Liver (tissue), 9 donors: ENCODE data around the gene SMPD3. TPM values are rescaled to one million over a fixed set of nuclear protein-coding genes. Genes with fewer than 3 reads are reported as not detected.

ENCODE experiments used
- DNase-seq: peaks from one replicate; pipeline ENCODE4 v3.0.0-alpha.2; 2017; ENCODE audit warnings: low spot score
- H3K27ac ChIP-seq, 2 donors: one replicate each; pipeline ENCODE4 v1.7.0; 2013; ENCODE audit warnings: inconsistent platforms in 2 of 2, low read length in 2 of 2, control low read depth in 1 of 2, low read depth in 1 of 2, mild to moderate bottlenecking in 1 of 2
- H3K27me3 ChIP-seq, 4 donors: one replicate each; pipeline versions ENCODE4 v1.6.1 to v1.7.0; 2013; ENCODE audit warnings: low read length in 3 of 4, inconsistent platforms in 1 of 4, mild to moderate bottlenecking in 1 of 4, moderate library complexity in 1 of 4; ENCODE audit not compliant: control insufficient read depth in 4 of 4, insufficient read depth in 4 of 4
- H3K36me3 ChIP-seq, 4 donors: one replicate each; pipeline versions ENCODE4 v1.6.1 to v1.7.0; 2013; ENCODE audit warnings: low read length in 3 of 4, mild to moderate bottlenecking in 3 of 4, low read depth in 1 of 4, moderate library complexity in 1 of 4; ENCODE audit not compliant: control insufficient read depth in 4 of 4, insufficient read depth in 3 of 4
- H3K4me1 ChIP-seq, 4 donors: one replicate each; pipeline versions ENCODE4 v1.6.1 to v1.7.0; 2013; ENCODE audit warnings: low read length in 3 of 4, mild to moderate bottlenecking in 3 of 4, moderate library complexity in 1 of 4; ENCODE audit not compliant: control insufficient read depth in 4 of 4, insufficient read depth in 4 of 4
- H3K4me3 ChIP-seq, 3 donors: one replicate each; pipeline versions ENCODE4 v1.6.1 to v1.7.0; 2013; ENCODE audit warnings: low read length in 3 of 3, control low read depth in 1 of 3, low read depth in 1 of 3, mild to moderate bottlenecking in 1 of 3
- H3K9ac ChIP-seq, 2 donors: one replicate each; pipeline ENCODE4 v1.7.0; 2013; ENCODE audit warnings: low read length in 2 of 2, mild to moderate bottlenecking in 2 of 2, moderate library complexity in 2 of 2, control low read depth in 1 of 2, low read depth in 1 of 2
- H3K9me3 ChIP-seq, 4 donors: one replicate each; pipeline versions ENCODE4 v1.6.1 to v1.7.0; 2013; ENCODE audit warnings: low read length in 3 of 4; ENCODE audit not compliant: control insufficient read depth in 4 of 4
- ATF3 ChIP-seq: IDR thresholded peaks from 2 replicates; pipeline ENCODE4 v1.6.1; 2016; ENCODE audit warnings: antibody characterized with exemption
- CTCF ChIP-seq: fragments of 150-350 bp; IDR thresholded peaks from 2 replicates; pipeline ENCODE4 v1.5.1; 2017; ENCODE audit warnings: improper control_type of control experiment, low read depth, low read length; ENCODE audit not compliant: missing input control
- EGR1 ChIP-seq, 2 donors: IDR thresholded peaks; 2 replicates each; pipeline ENCODE4 v1.6.1; 2016 to 2018; ENCODE audit warnings: antibody characterized with exemption in 2 of 2, low read depth in 2 of 2
- FOXA1 ChIP-seq: IDR thresholded peaks from 2 replicates; pipeline ENCODE4 v1.6.1; 2016; ENCODE audit warnings: antibody characterized with exemption
- GABPA ChIP-seq, 2 donors: IDR thresholded peaks in 1 of 2; conservative IDR thresholded peaks in 1 of 2; 2 replicates each; pipeline ENCODE4 v1.6.1; 2016; ENCODE audit warnings: antibody characterized with exemption in 2 of 2, mild to moderate bottlenecking in 1 of 2, moderate library complexity in 1 of 2
- HNF4A ChIP-seq, 2 donors: conservative IDR thresholded peaks; 2 replicates each; pipeline ENCODE4 v1.6.1; 2016; ENCODE audit warnings: antibody characterized with exemption in 2 of 2, mild to moderate bottlenecking in 2 of 2
- HNF4G ChIP-seq: IDR thresholded peaks from 2 replicates; pipeline ENCODE4 v1.6.1; 2016; ENCODE audit warnings: antibody characterized with exemption
- JUND ChIP-seq, 2 donors: IDR thresholded peaks; 2 replicates each; pipeline ENCODE4 v1.6.1; 2016; ENCODE audit warnings: antibody characterized with exemption in 2 of 2
- NR2F2 ChIP-seq: IDR thresholded peaks from 2 replicates; pipeline ENCODE4 v1.6.1; 2016; ENCODE audit warnings: antibody characterized with exemption
- RAD21 ChIP-seq, 2 donors: IDR thresholded peaks; 2 replicates each; pipeline ENCODE4 v1.6.1; 2016; ENCODE audit warnings: antibody characterized with exemption in 2 of 2, mild to moderate bottlenecking in 2 of 2
- REST ChIP-seq: IDR thresholded peaks from 2 replicates; pipeline ENCODE4 v1.6.1; 2016; ENCODE audit warnings: antibody characterized with exemption, mild to moderate bottlenecking
- RXRA ChIP-seq, 2 donors: IDR thresholded peaks; 2 replicates each; pipeline ENCODE4 v1.6.1; 2017 to 2018; ENCODE audit warnings: antibody characterized with exemption in 2 of 2, mild to moderate bottlenecking in 1 of 2
- SP1 ChIP-seq: IDR thresholded peaks from 2 replicates; pipeline ENCODE4 v1.6.1; 2018; ENCODE audit warnings: antibody characterized with exemption, mild to moderate bottlenecking
- TAF1 ChIP-seq: conservative IDR thresholded peaks from 2 replicates; pipeline ENCODE4 v1.6.1; 2016; ENCODE audit warnings: antibody characterized with exemption, mild to moderate bottlenecking
- YY1 ChIP-seq: IDR thresholded peaks from 2 replicates; pipeline ENCODE4 v1.6.1; 2016; ENCODE audit warnings: antibody characterized with exemption, mild to moderate bottlenecking
- WGBS: extraction: QIAGEN DNeasy Blood & Tissue Kit; methylation state at CpG from one replicate; pipeline ENCODE4 v1.1.7; 2013; 5-methylcytosine and 5-hydroxymethylcytosine counted together
- polyA plus RNA-seq, 2 donors: library from polyadenylated mRNA; stranded (reverse) in 1 of 2; unstranded in 1 of 2; fragments of 200-250 nt in 1 of 2; fragments of >200 nt in 1 of 2; fragmentation: Nextera tagmentation in 1 of 2; extraction: Ambion mirVana in 1 of 2; gene quantifications; one replicate each; pipeline versions ENCODE4 v1.2.1 to v1.2.3, GENCODE V29; 2013 to 2015
- total RNA-seq, 2 donors: library from RNA; depleted of rRNA; stranded (reverse); fragments of >200 nt; gene quantifications; one replicate each; pipeline ENCODE4 v1.2.3, GENCODE V29; 2014
- donor health status: healthy.
- donor health status: healthy.
- donor health status: healthy.
- donor health status: healthy.
- donor health status: healthy.

Gene SMPD3
- total and polyA plus RNA-seq, 4 donors = 0.33 to 10.6 (median 2.7) TPM

- Histone ChIP-seq H3K27me3 (no peaks in the 10 kb centered on the region), H3K4me1 (peaks cover 3 to 12% (median 6%) of the 10 kb centered on the region in 4 donors), H3K27ac (no peak overlapping the region), H3K36me3 (no peaks in the 10 kb centered on the region), H3K9ac (no peak overlapping the region), H3K4me3 (no peak overlapping the region), H3K9me3 (no peaks in the 10 kb centered on the region)
- TF ChIP-seq SP1 (no peak), RAD21 (IDR thresholded peaks at IDR 0.05) (no peak), RXRA (IDR thresholded peaks at IDR 0.05) (no peak)
- 78% methylated on average over 5 of the region's 5 CpGs for WGBS
- no peak for DNase-seq
Observed at GRCh38 chr16:68400924-68401460, 47.3 kb downstream of the SMPD3 start.

- Histone ChIP-seq H3K4me3 (no peak overlapping the region), H3K9ac (no peak overlapping the region), H3K36me3 (no peaks in the 10 kb centered on the region), H3K9me3 (no peaks in the 10 kb centered on the region), H3K27ac (no peak overlapping the region), H3K4me1 (peaks cover 3 to 14% (median 9%) of the 10 kb centered on the region in 4 donors), H3K27me3 (no peaks in the 10 kb centered on the region)
- no peak for TF ChIP-seq REST
- TF ChIP-seq RXRA (IDR thresholded peaks at IDR 0.05) = no peak
- TF ChIP-seq FOXA1 = no peak
- no peak for TF ChIP-seq TAF1
- TF ChIP-seq SP1 = no peak
- TF ChIP-seq JUND (IDR thresholded peaks at IDR 0.05) = no peak
- 89% methylated on average over 5 of the region's 5 CpGs for WGBS
- no peak for DNase-seq
Observed at GRCh38 chr16:68400083-68400923, 48.0 kb downstream of the SMPD3 start.

GRCh38 chr16:68399456-68399855 lies 48.9 kb downstream of the SMPD3 start:
- no peak for DNase-seq
- Histone ChIP-seq H3K4me3 (no peak overlapping the region), H3K9ac (no peak overlapping the region), H3K4me1 (peaks cover 3 to 13% (median 10%) of the 10 kb centered on the region in 4 donors), H3K27me3 (no peaks in the 10 kb centered on the region), H3K36me3 (no peaks in the 10 kb centered on the region), H3K27ac (no peak overlapping the region), H3K9me3 (no peaks in the 10 kb centered on the region)
- TF ChIP-seq REST (no peak), RAD21 (IDR thresholded peaks at IDR 0.05) (no peak), NR2F2 (no peak), TAF1 (no peak), JUND (IDR thresholded peaks at IDR 0.05) (no peak), RXRA (IDR thresholded peaks at IDR 0.05) (no peak), EGR1 (IDR thresholded peaks at IDR 0.05; ENCODE audit: low read depth in 2 of 2) (no peak), YY1 (no peak), CTCF (no peak), GABPA (IDR thresholded peaks at IDR 0.05 in 1 of 2, conservative IDR thresholded peaks at IDR 0.05 in 1 of 2) (no peak), ATF3 (no peak), SP1 (no peak), HNF4A (conservative IDR thresholded peaks at IDR 0.05) (no peak), FOXA1 (no peak), HNF4G (no peak)
- 92% methylated on average over 3 of the region's 3 CpGs for WGBS
